Measurements from ENCODE around the gene ATP8A2.

ATP8A2 gene

GRCh38 chr13:25848812-25849745 lies 477.3 kb downstream of the ATP8A2 start:
- no peak for DNase-seq (ENCODE audit: low spot score)

DNA sequence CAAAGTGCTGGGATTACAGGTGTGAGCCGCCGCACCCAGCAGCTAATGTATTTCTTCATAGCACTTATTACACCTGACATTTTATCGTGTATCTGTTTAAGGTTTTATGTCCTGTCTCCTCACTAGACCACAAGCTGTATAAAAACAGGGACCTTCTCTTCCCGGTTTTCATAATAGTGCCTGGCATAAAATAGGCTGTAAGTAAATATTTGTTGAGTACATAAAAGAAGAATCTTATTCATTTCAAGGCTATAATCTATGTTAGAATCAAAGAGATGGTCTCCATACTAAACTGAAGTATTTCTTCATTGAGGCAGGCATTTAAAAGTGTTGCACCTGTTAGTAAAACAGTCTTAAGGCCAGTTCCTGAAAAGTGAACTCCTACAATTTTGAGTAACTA lies 486.1 kb downstream of the ATP8A2 start:
- no peak for DNase-seq (ENCODE audit: low spot score)

GRCh38 chr13:25859528-25859927 lies 487.8 kb downstream of the ATP8A2 start:
- no peak for DNase-seq (ENCODE audit: low spot score)

GRCh38 chr13:25860265-25860664 lies 488.5 kb downstream of the ATP8A2 start:
- DNase-seq (ENCODE audit: low spot score), result no peak

DNA sequence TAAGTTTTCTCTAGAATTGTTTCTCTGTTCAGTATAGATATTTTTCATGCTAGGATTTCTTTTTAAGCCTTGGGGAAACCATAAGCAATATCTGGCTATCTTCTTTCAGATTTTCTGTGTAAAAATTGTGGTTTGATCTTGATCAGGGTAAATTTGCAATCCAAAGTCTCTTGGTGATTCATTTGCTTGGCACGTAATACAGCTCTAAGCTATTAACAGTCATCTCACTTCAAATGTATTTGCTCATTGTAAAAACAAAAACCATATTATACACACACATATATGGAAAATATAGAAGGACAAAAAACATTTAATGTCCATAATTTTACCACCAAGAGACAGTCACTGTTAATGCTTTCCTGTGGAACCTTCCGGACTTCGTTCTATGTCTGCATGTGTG lies 489.1 kb downstream of the ATP8A2 start:
- DNase-seq (ENCODE audit: low spot score), result no peak

- DNase-seq (ENCODE audit: low spot score), result no peak
These were observed 490.4 kb downstream of the ATP8A2 start for GRCh38 chr13:25862156-25862555.

DNA sequence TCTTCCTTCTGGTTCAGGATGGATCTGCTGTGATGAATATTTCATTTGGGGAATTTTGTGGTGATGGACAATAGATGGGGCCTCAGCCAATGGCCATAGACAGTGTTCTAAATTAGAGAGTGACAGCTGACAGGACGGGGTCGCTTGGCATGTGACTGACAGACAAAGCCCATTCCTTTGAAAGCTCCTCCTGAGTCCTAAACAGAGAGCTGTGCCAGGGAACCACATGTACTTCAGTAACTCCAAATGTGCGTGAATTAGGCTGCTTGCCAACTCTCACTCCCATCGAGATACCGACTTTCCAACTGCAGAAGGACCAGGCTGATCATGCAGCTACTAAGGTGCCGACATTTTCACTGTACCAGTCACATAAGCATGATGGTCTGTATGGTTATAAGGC lies 492.3 kb downstream of the ATP8A2 start:
- DNase-seq (ENCODE audit: low spot score), result no peak

GRCh38 chr13:25864936-25865335 lies 493.2 kb downstream of the ATP8A2 start:
- DNase-seq (ENCODE audit: low spot score), result no peak

DNA sequence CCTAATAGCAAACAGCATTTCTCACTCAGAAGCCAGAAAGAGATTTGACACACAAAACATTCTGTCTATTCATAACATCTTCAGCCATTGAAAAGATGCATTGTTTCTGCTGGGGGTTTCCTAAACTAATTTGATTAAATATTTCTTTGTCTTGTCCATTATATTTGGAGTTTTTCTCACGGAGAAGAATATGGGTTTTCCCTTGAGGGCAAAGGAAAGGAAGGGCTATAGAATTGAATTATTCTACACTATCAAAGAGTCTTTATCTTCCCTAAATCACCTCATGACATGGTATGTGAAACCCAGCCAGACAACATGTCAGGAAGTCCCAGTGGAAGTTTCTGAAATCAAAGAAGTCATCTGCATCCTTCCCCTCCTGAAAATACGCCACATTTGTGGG lies 493.6 kb downstream of the ATP8A2 start:
- no peak for DNase-seq (ENCODE audit: low spot score)

DNA sequence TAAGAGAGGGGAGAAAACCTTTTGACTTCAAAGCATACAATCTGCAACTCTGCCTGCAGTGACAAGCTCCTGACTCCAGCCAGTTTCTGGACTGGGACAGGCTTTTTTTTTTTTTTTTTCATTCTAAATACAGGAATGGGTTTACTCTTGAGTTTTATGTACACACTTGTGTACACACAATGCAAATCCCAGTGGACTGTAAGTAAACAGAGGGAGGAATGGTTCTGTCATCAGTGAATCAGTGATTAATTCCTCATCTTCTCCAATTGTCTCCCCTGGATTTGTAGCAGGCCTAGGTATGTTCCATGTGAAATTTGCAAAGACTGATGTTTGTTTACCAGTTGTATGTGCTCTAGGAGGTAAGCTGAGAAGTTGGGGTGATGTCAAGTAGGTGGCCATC lies 495.3 kb downstream of the ATP8A2 start:
- DNase-seq (ENCODE audit: low spot score), result no peak

DNA sequence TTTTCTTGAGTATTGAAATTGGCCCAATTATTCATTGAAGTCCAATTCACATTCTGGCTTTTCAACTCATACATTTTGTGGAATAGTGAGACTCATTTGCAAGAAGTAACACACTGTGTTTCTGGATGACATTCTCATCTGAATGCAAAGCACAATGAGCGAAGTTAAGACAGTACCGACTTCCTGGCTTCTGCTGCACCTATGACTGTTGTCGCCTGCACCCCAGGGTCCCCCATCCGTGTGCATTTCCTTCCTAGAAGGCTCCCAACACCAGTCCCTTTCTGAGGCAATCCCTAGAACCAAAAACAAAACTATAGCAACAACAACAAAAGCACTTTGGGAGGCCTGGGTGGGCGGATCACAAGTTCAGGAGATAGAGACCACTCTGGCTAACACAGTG lies 496.7 kb downstream of the ATP8A2 start:
- DNase-seq (ENCODE audit: low spot score), result no peak

DNA sequence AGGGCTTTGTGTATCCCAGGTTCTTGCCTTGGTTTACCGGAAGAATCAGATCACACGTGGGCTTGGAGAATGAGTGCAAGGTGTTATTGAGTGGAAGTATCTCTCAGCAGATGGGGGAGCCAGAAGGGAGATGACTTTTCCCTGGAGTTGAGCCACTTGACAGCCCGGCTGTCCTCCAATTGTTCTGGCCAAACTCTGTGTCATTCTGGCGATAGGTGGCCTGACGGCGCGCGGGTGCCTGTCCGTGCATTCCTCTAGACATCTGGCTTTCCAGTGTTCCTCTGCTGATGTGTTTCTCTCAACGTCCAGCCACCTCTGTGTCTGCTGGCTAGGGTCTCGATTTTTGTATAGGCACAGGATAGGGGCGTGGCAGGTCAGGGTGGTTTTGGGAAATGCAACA lies 498.2 kb downstream of the ATP8A2 start:
- no peak for DNase-seq (ENCODE audit: low spot score)

GRCh38 chr13:25871389-25872125 lies 499.8 kb downstream of the ATP8A2 start:
- no peak for DNase-seq (ENCODE audit: low spot score)

DNA sequence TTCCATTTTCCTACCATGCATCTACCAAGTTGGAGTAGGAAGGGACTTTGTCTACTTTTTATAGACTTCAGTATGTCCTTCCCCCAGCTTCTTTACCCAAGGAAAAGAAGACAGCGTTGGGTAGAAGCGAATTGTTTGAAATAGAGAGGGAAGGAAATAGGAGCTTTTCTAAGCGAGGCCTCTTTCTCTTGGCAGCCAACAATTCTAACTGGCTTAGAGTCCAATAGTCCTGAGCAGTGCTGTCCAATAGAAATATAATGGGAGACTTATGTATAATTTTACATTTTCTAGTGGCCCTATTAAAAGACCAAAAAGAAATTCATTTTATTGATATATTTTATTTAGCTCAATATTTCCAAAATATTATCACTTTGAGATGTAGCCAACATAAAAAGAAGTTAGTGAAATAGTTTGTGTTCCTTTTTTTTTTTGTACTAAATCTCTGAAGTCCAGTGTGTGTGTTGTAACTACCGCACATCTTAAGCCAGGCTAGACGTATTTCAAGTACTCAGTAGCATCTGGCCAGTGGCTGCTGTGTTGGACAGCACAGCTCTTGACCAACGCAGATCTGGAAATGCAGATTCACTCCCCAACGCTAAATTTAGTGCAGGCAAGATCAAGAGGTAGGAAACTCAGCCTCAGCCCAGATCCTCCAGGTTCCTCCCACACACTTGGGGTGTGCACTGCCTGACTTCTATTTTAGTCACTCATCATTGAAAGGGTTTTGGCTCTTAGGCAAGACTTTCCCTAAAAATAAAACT lies 500.9 kb downstream of the ATP8A2 start:
- no peak for DNase-seq (ENCODE audit: low spot score)

DNA sequence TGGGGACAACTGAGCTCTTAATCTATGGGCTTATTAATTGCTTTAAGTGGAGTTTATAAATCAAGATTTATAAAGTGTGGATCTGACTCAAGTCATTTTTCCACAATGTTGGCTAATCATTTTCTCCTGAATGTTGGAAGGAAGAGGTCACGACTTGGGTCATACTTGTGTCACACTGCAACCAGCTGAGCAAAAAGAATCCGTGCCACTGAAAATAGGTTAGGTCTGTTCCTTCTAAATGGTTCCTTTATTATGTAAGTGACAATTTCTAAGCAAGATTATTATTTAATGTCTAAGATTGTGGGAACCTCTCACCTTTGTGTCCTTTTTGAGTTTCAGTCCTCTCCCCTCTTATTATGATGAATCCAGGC lies 501.5 kb downstream of the ATP8A2 start:
- no peak for DNase-seq (ENCODE audit: low spot score)

GRCh38 chr13:25874064-25874737 lies 502.4 kb downstream of the ATP8A2 start:
- no peak for DNase-seq (ENCODE audit: low spot score)

DNA sequence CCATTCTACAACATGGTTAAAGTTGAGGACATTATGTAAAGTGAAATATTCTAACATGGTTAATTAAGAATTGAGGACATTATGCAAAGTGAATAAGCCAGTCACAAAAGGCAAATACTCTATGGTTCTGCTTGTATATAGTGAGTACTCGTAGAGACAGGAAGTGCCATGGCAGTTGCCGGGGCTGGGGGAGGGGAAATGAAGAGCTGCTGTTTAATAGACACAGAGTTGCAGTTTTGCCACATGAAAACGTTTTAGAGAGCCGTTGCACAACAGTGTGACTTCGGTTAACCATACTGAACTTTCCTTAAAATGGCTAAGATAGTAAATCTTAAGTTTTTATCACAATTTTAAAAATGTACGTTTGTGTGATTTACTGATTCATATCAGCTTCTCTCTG lies 503.1 kb downstream of the ATP8A2 start:
- DNase-seq (ENCODE audit: low spot score), result no peak

GRCh38 chr13:25876247-25876646 lies 504.5 kb downstream of the ATP8A2 start:
- DNase-seq (ENCODE audit: low spot score), result no peak

DNA sequence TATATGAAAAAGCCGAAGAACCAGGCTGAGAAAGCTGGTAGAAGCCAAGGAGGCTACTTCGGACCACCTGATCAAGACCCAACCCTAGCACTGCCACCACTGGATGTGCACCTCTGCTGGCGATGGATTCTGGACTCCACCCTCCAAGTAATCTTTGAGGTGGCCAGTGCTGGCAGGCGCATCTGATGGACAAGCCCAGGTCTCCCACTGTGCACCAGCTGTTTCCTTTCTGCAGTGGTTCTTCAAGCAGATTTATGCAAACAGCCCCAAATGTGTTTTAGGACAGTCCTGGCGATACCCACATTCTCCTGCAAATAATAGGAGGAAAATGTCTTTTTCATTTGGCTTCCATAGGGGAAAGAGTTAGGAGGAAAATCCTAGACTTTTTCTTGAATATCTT lies 507.7 kb downstream of the ATP8A2 start:
- DNase-seq (ENCODE audit: low spot score), result no peak

GRCh38 chr13:25881136-25881926 lies 509.6 kb downstream of the ATP8A2 start:
- no peak for DNase-seq (ENCODE audit: low spot score)

DNA sequence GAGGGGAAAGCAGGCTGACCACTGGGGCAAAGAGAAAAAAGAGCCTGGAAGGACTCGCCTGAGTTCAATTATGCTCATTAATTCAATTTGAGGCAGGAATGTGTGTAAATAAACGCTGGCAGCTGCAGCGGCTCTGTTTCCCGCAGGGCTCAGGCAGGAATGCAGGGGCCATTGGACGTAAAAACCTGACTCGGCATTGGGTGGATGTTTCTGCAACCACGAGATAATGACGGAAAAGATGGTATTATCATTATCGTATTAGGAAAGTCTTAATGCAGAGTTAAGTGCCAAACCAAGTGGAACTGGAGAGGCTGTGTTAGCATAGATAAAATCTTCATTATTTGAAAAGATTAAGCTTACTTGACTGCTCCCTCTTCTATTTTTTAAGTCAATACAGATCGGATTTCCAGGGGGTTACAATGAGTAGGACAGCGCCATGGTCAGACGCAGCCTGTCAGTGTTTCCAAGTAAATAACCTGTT lies 510.2 kb downstream of the ATP8A2 start:
- DNase-seq (ENCODE audit: low spot score), result no peak

Data from pons (tissue), 1 donor.